ENCODE results near the gene DIP2A. TPM values are rescaled to one million over a fixed set of nuclear protein-coding genes. Genes with fewer than 3 reads are reported as not detected.

The DIP2A gene
- total and polyA plus RNA-seq, 2 of the 8 experiments (the other 6 are each of a cell fraction or from before 2014, with no cell fraction given) = 16.0 to 27.1 TPM

- 94% methylated on average over 6 of the region's 6 CpGs; no CpG with 5 or more reads in 1 of the 2 experiments for WGBS, 2 experiments (ENCODE audit: extremely low coverage in 1 of 2, insufficient coverage in 1 of 2, insufficient read length in 1 of 2, insufficient replicate concordance in 2 of 2, low coverage in 1 of 2, low lambda C conversion rate in 2 of 2, missing lambda C conversion rate in 1 of 2)
- H4K5ac ChIP-seq (ENCODE audit: insufficient read length, low read depth, low read length) = no peak overlapping the region
- H3K23me2 ChIP-seq (ENCODE audit: low read depth, low read length) = no peaks in the 10 kb centered on the region
- DNase-seq (ENCODE audit: low read depth in 1 of 2, low spot score in 2 of 2) (no peak), FAIRE-seq (no peak)
- no peak overlapping the region for H3K56ac ChIP-seq (replicated peaks; ENCODE audit: insufficient read length, low read depth, low read length)
- H2BK120ac ChIP-seq (replicated peaks; ENCODE audit: low read depth, low read length) = no peak overlapping the region
- no peaks in the 10 kb centered on the region for H3K79me1 ChIP-seq (ENCODE audit: low read depth, low read length)
- no peak overlapping the region for H3K4ac ChIP-seq (replicated peaks; ENCODE audit: insufficient read length, low read depth, low read length)
- no peak overlapping the region for H3K14ac ChIP-seq (ENCODE audit: insufficient read length)
- H3K9ac ChIP-seq (replicated peaks in 1 of 4; ENCODE audit: extremely low read depth in 1 of 4, low read depth in 3 of 4, low read length in 3 of 4) = no peak overlapping the region
- ChIA-PET POLR2A (ENCODE audit: partially characterized antibody) (no interaction called here), CTCF (ENCODE audit: partially characterized antibody) (no interaction called here)
- no peak overlapping the region for H2BK5ac ChIP-seq (ENCODE audit: low read depth, low read length)
- H2AFZ ChIP-seq (ENCODE audit: low read length) = no peak overlapping the region
- no peak overlapping the region for H2BK20ac ChIP-seq (ENCODE audit: low read length)
- no peak overlapping the region for H2BK12ac ChIP-seq (ENCODE audit: low read depth, low read length)
- H4K20me1 ChIP-seq (replicated peaks in 1 of 2; ENCODE audit: control insufficient read depth in 1 of 2, insufficient read depth in 2 of 2, low read length in 2 of 2) = no peaks in the 10 kb centered on the region
- H3K23ac ChIP-seq (ENCODE audit: insufficient read length) = no peak overlapping the region
- H3K79me2 ChIP-seq (ENCODE audit: control insufficient read depth in 1 of 2, insufficient read depth in 2 of 2, low read length in 2 of 2) = no peaks in the 10 kb centered on the region
- H3K18ac ChIP-seq (ENCODE audit: extremely low read depth, low read length) = no peak overlapping the region
- no peak overlapping the region for H3K4me2 ChIP-seq (ENCODE audit: insufficient read depth in 1 of 2, low read depth in 2 of 2, low read length in 2 of 2)
- no peak overlapping the region for H4K8ac ChIP-seq (ENCODE audit: extremely low read depth, insufficient read depth, low read length)
- TF ChIP-seq EZH2 (IDR thresholded peaks at IDR 0.05; ENCODE audit: low read depth, low read length, severe bottlenecking) (no peak), CTCF (IDR thresholded peaks at IDR 0.05; ENCODE audit: control extremely low read depth in 1 of 3, insufficient read depth in 1 of 3, low read depth in 1 of 3, low read length in 3 of 3) (no peak)
- peaks cover 6 to 8% of the 10 kb centered on the region in 2 experiments; a peak in 2 of 4 replicates for H3K9me3 ChIP-seq (ENCODE audit: insufficient read depth in 2 of 2, low read depth in 1 of 2, low read length in 1 of 2)
- no peaks in the 10 kb centered on the region for H3K36me3 ChIP-seq (ENCODE audit: control insufficient read depth in 2 of 4, insufficient read depth in 4 of 4, low read length in 3 of 4)
- no peaks in the 10 kb centered on the region for H3K4me1 ChIP-seq (replicated peaks in 1 of 4; ENCODE audit: control insufficient read depth in 3 of 4, insufficient read depth in 4 of 4, low read length in 3 of 4)
- H2BK15ac ChIP-seq (ENCODE audit: low read length) = no peak overlapping the region
- H2AK5ac ChIP-seq (ENCODE audit: low read depth, low read length) = no peak overlapping the region
- no peaks in the 10 kb centered on the region for H3K27me3 ChIP-seq (replicated peaks in 1 of 4; ENCODE audit: control insufficient read depth in 3 of 4, extremely low read depth in 1 of 4, insufficient read depth in 3 of 4, low read length in 3 of 4)
- H3K27ac ChIP-seq (ENCODE audit: low read depth, low read length) = no peak overlapping the region
- no peak overlapping the region for H3K4me3 ChIP-seq (ENCODE audit: extremely low read depth in 1 of 4, insufficient read depth in 2 of 4, low read depth in 3 of 4, low read length in 4 of 4)
- no peak overlapping the region for H4K91ac ChIP-seq (replicated peaks; ENCODE audit: insufficient read length, low read length)
Measured at GRCh38 chr21:46613391-46613790, 154.7 kb downstream of the DIP2A start.
